Stimulated activated CD4-positive, alpha-beta T cell treated with anti-CD3 and anti-CD28 coated beads, Interleukin-1b, Interleukin-23, amount 100 ng/mL, for 4 hours (primary cell): ENCODE results near the gene SCAMP2.

Source experiments
- DNase-seq, 2 donors: peaks; one replicate each; pipeline ENCODE4 v3.0.0-alpha.2; 2020; ENCODE audit warnings: low read depth in 2 of 2

The SCAMP2 gene

GRCh38 chr15:74820056-74820455 is 53.1 kb downstream of the SCAMP2 start:
- no peak for DNase-seq

GRCh38 chr15:74817370-74817737 is 55.8 kb downstream of the SCAMP2 start:
- no peak for DNase-seq

- DNase-seq, result no peak
These were observed 56.4 kb downstream of the SCAMP2 start for GRCh38 chr15:74816624-74817369.

GRCh38 chr15:74815961-74816360 is 57.2 kb downstream of the SCAMP2 start:
- no peak for DNase-seq

DNA sequence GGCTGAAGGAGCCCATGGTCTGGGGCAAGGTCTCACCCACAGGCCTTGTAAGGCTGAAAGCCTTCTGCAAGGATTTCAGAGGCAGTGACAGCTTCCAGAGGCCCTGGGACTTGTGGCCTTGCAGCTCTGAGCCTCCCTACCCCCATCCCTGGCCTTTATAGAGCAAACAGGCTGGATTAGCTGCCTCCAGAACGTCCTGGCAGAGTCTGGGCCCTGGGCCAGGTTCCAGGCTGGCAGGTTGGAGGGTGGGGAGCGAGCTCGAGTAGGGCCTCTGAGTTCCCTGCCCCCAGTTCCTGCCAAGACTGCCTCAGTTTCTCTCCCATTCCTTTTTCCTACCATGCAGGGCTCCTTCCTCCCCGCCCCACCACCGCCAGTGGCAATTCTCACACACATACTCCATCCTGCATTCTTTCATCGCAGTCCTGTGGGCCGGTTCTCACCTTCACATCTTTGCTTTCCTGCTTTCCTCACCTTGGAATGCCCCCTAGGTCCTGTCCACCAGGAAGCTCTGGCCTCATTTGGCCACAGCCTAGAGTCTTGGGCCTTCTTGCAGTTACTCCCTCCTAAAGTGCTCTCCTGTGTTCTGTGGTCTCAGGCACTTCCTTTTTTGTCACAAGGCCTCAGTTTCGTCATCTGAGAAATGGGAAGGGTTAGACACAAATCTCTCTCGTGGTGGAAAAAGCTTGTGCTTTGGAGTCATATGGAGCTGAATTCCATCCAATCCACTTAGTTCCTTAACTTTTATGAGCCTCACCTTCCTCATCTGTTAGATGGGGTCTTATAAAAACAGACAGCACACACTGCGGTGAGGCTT is 57.8 kb downstream of the SCAMP2 start:
- DNase-seq, result no peak

DNA sequence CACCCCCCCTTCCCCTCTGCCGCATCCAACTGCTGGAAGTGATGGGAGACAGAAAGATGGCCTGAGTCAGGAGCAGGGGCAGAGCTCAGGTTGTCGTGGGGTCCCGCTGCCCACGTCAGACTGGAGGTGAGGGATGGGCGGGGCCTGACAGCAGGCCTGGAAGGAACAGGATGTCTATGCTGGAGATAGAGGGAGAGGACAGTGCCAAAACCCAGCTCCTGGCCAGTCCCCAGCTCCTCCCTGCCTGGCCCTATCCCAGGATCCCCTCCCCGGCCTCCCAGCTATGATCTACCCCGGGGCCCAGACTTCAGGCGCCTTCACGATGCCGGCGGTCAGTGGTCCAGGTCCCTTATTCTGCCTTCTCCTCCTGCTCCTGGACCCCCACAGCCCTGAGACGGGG is 60.6 kb downstream of the SCAMP2 start, which contains the start of gene LMAN1L:
LMAN1L (plus strand) TSS at position 303 of the 400 bp plus-strand sequence; CDS start at position 323, 20 bp downstream.
- DNase-seq, result no peak

DNA sequence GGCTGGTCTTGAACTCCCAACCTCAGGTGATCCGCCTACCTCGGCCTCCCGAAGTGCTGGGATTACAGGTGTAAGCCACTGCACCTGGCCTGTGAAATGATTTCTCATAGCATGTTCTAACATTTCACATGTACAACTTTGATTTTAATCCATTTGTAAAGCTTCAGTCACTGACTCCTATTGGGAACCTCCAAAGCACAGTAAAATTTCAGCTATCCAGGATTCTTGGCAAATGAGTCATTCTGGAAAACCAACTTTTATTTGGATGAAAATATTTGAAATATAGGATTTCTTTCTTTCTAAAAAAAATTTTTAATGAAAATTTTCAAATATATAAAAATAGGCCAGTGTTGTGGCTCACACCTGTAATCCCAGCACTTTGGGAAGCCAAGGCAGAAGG is 63.2 kb downstream of the SCAMP2 start:
- DNase-seq, result no peak

GRCh38 chr15:74809242-74809641 is 63.9 kb downstream of the SCAMP2 start:
- DNase-seq, result no peak

- DNase-seq, result no peak
These were observed 64.3 kb downstream of the SCAMP2 start for GRCh38 chr15:74808840-74809229.

GRCh38 chr15:74808078-74808839 is 64.9 kb downstream of the SCAMP2 start:
- DNase-seq, result no peak

- DNase-seq, result no peak
These were observed 65.9 kb downstream of the SCAMP2 start for GRCh38 chr15:74807282-74807681.

- no peak for DNase-seq
These were observed 68.2 kb downstream of the SCAMP2 start for GRCh38 chr15:74804935-74805334.

DNA sequence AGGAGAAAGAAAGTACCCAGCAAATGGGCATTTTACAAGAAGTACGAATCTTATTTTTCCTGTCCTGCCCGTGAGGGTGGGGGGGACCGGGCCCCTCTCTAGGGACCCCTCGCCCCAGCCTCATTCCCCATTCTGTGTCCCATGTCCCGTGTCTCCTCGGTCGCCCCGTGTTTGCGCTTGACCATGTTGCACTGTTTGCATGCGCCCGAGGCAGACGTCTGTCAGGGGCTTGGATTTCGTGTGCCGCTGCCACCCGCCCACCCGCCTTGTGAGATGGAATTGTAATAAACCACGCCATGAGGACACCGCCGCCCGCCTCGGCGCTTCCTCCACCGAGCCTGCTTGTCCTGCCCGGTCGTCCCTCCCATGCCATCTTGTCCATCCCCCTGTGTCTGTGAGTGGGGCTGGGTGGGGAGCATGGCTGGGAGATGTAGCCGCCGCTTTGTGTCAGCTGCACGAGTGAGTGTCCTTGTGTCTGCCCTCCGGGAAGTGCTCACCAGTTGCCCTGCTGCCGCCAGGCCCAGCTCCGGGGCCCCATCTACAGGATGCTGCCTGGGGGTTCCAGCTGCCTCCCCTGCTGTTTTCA is 70.2 kb downstream of the SCAMP2 start:
- no peak for DNase-seq

- no peak for DNase-seq
These were observed 70.9 kb downstream of the SCAMP2 start for GRCh38 chr15:74802290-74802689.

DNA sequence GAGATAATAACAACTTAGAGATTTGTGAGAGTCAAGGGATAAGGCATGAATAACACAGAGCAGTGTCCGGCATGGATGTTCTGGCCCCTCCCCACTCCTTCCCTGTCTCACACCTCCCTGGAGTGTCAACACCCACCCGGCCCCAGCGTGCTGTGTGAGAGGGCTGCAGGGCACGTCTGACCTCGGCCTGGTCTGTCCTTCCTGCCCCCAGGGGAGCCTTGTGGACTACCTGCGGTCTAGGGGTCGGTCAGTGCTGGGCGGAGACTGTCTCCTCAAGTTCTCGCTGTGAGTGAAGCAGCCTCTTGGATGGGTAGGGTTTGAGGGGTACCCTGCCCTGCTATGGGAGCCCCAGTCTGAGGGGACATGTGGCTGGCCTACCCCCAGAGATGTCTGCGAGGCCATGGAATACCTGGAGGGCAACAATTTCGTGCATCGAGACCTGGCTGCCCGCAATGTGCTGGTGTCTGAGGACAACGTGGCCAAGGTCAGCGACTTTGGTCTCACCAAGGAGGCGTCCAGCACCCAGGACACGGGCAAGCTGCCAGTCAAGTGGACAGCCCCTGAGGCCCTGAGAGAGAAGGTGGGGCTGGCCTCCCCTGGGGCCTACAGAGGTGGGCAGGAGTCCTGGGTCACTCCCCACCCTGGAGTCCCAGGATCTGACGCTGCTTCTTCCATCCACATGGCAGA is 71.7 kb downstream of the SCAMP2 start:
- DNase-seq, result no peak

- no peak for DNase-seq
These were observed 72.5 kb downstream of the SCAMP2 start for GRCh38 chr15:74800559-74801094.

DNA sequence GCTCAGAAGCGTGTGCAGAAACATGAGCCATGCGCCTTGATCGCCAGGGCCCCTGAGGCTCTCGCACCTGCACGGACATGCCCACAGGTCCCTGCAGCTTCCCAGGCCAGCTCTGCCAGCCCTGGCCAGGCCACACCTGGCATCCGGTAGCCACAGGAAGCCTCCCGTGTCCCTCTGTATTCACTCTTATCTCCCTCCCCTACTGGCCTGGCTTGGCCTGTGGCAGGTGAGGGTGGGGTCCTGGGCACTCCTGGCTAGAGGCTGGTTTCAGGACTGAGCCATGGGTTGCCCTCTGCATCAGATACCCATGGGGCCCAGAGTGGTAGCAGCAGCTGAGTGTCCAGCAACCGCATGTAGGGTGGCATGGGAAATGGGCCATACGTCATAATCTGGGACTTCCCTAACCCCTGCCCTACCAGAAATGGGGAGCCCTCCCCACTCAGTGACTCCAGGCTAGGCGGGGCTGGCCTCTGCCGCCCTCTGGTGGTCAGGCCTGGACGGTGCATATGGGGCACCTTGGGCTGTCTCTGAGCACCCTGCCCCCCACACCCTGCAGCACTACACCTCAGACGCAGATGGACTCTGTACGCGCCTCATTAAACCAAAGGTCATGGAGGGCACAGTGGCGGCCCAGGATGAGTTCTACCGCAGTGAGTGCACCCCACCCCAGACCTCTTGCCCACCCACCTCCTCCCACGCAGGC is 73.2 kb downstream of the SCAMP2 start:
- DNase-seq, result peak; percentile 80 to 82

GRCh38 chr15:74799255-74799855 is 73.8 kb downstream of the SCAMP2 start:
- DNase-seq, result no peak

DNA sequence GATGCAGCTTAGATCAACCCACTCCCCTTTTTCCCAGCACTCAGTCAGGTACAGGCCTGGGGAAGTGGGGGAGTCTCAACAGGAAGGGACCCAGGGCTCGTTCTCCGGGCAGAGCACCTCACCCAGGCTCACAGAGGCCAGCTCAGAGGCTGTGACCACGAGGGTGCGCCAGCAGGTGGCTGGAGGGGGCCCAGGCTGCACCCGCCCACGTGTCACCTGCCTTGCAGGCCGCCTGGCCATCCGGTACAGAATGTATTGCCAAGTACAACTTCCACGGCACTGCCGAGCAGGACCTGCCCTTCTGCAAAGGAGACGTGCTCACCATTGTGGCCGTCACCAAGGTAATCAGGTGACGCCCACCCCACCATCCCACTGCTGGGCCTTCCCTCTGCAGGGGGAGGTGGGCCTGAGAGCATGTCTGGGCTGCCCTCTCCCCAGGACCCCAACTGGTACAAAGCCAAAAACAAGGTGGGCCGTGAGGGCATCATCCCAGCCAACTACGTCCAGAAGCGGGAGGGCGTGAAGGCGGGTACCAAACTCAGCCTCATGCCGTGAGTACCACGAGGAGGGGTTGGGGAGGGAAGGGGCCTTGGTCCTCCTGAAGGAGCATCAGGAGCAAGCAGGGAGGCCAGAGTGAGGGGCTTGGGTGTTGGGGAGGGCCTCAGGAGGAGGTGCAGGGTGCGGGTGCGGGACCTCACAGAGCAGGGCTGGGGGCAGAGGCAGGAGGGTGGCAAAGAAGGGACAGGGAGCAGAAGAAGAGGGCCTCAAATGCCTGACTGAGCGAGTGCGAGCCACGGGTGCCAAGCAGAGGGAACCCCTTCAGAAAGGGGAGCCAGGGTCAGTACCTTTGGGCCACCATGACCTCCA is 74.5 kb downstream of the SCAMP2 start:
- DNase-seq, result no peak
